ENCODE results near the gene OR51B2.

OR51B2 gene

DNA sequence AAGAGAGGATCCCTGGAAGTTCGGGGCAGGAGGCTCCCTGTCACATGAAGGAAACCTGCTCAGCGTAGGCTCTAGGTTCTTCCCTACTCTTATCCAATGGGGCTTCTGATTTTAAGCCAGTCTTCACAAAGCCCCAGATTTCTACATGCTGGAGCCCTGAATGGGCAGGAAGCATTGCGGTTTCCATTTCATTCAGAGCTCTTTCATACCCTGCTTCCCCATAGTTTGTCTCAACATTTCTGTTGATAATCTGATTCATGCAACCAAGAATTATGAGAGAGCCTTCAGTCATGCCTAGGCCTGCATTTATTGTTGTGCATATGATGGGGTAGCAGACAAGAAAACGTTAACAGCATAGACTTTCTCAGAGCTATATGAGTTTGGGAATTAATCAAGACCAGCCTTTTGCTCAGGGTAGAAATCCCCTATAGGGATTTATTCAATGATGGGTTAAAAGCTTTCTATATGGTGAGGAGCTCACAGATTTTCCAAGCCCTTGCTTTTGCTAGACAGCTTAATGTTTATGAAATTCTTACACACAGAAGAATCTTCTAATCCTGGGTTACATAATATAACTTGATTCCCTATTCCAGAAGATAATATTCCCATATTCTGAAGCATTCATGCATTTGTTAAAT lies 38.3 kb downstream of the OR51B2 start:
- TF ChIP-seq, protein P1, sequence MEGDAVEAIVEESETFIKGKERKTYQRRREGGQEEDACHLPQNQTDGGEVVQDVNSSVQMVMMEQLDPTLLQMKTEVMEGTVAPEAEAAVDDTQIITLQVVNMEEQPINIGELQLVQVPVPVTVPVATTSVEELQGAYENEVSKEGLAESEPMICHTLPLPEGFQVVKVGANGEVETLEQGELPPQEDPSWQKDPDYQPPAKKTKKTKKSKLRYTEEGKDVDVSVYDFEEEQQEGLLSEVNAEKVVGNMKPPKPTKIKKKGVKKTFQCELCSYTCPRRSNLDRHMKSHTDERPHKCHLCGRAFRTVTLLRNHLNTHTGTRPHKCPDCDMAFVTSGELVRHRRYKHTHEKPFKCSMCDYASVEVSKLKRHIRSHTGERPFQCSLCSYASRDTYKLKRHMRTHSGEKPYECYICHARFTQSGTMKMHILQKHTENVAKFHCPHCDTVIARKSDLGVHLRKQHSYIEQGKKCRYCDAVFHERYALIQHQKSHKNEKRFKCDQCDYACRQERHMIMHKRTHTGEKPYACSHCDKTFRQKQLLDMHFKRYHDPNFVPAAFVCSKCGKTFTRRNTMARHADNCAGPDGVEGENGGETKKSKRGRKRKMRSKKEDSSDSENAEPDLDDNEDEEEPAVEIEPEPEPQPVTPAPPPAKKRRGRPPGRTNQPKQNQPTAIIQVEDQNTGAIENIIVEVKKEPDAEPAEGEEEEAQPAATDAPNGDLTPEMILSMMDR (conservative IDR thresholded peaks at IDR 0.05), result no peak
- no peak overlapping the region for H3K27ac ChIP-seq

DNA sequence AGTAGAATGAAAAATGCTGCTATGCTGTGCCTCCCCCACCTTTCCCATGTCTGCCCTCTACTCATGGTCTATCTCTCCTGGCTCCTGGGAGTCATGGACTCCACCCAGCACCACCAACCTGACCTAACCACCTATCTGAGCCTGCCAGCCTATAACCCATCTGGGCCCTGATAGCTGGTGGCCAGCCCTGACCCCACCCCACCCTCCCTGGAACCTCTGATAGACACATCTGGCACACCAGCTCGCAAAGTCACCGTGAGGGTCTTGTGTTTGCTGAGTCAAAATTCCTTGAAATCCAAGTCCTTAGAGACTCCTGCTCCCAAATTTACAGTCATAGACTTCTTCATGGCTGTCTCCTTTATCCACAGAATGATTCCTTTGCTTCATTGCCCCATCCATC lies 39.5 kb downstream of the OR51B2 start:
- TF ChIP-seq, protein P1 (conservative IDR thresholded peaks at IDR 0.05), result no peak
- no peak overlapping the region for H3K27ac ChIP-seq

DNA sequence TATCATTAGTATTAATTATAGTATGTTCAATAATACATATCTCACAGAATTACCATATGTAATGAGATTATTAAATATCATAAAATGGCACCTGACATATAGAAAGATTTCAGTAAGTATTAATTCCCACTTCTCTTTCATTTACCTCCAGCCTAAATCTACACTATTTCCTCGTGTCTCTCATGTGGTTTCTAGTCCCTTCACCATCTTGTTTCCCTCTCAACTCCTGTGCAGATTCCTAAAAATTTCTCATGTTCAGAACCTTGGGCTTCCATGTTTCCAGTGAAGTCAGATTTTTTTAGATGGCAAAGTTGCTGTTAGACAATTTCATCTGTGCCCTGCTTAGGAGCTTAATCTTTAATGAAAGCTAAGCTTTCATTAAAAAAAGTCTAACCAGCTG lies 40.2 kb downstream of the OR51B2 start:
- TF ChIP-seq, protein P1 (conservative IDR thresholded peaks at IDR 0.05), result no peak
- H3K27ac ChIP-seq, result no peak overlapping the region

DNA sequence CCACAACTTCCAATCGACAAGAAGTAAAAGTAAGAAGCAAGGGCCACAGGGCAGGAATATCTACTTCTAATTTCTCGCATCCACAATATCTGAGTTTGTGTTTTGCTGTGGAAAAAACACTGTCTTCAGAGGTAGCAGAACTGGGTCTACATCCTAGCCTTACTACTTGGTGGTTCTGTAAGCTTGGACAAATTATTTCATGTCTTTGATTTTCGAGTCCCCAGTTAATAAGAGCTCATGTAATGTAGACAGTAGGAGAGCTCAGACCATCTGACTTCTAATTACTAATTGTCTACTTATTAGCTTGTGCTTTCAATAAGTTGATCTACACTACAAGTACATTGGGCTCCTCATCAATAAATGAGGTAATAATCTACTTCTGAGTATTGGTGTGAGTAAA lies 41.0 kb downstream of the OR51B2 start:
- TF ChIP-seq, protein P1 (conservative IDR thresholded peaks at IDR 0.05), result no peak
- H3K27ac ChIP-seq, result no peak overlapping the region

DNA sequence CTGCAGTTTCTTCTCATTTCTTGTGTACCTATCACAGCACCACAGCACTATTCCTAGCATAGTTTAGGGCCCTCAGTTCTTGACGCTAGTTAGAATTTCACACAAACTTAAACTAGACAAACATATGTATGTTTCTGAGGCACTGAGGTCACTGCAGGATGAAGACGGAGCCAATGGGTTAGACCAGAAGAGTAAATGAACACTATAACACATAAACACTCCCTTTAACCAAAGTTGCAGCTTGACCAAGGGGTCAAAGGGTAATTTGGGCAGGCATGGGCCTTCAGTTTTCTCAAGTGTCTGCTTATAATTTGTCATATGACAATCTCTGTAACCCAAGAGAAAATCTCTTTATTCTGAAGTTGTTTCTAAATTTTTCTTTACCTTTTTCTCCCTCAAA lies 41.5 kb downstream of the OR51B2 start:
- TF ChIP-seq, protein P1 (conservative IDR thresholded peaks at IDR 0.05), result no peak
- no peak overlapping the region for H3K27ac ChIP-seq

DNA sequence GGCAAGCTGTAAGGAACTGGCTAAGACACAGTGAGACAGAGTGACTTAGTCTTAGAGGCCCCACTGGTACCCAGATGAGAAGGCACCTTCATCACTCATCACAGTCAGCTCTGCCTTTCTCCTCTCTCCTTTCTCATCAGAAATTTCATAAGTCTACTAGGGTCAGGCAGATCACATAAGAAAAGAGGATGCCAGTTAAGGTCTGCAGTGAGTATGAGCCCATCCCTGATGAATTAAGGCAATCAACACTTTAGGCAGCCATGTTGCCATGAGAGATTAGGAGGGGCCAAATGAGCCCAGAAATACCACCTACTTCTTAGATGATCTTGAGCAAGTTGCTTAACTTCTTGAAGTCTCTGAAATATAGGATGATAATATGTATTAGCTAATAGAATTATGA lies 42.5 kb downstream of the OR51B2 start:
- TF ChIP-seq, protein P1 (conservative IDR thresholded peaks at IDR 0.05), result no peak
- no peak overlapping the region for H3K27ac ChIP-seq

DNA sequence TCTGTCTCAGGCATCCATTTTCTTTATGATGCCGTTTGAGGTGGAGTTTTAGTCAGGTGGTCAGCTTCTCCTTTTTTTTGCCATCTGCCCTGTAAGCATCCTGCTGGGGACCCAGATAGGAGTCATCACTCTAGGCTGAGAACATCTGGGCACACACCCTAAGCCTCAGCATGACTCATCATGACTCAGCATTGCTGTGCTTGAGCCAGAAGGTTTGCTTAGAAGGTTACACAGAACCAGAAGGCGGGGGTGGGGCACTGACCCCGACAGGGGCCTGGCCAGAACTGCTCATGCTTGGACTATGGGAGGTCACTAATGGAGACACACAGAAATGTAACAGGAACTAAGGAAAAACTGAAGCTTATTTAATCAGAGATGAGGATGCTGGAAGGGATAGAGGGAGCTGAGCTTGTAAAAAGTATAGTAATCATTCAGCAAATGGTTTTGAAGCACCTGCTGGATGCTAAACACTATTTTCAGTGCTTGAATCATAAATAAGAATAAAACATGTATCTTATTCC lies 43.5 kb downstream of the OR51B2 start:
- H3K27ac ChIP-seq, result no peak overlapping the region
- TF ChIP-seq, protein P1 (conservative IDR thresholded peaks at IDR 0.05), result no peak

Measured in VCaP (cell line).